Transverse colon (tissue), 4 donors: ENCODE data around the gene PTPRJ.

ENCODE experiments used
- POLR2AphosphoS5 ChIP-seq, 3 donors: sonication (generic); formaldehyde crosslinking; IDR thresholded peaks; one replicate each; pipeline ENCODE4 v1.6.1; 2016; ENCODE audit warnings: antibody characterized with exemption in 3 of 3
- TF ChIP-seq, protein P1 (sequence below), 5 experiments: fragments of 200-600 bp in 3 of 5; fragments of 450-650 bp in 2 of 5; sonication (generic) in 3 of 5; IDR thresholded peaks; 1 replicate in 2 of 5; 2 replicates in 3 of 5; pipeline ENCODE4 v1.5.1; 2016 to 2017; ENCODE audit warnings: antibody characterized with exemption in 5 of 5, inconsistent platforms in 3 of 5, mild to moderate bottlenecking in 2 of 5, moderate library complexity in 1 of 5

DNA sequence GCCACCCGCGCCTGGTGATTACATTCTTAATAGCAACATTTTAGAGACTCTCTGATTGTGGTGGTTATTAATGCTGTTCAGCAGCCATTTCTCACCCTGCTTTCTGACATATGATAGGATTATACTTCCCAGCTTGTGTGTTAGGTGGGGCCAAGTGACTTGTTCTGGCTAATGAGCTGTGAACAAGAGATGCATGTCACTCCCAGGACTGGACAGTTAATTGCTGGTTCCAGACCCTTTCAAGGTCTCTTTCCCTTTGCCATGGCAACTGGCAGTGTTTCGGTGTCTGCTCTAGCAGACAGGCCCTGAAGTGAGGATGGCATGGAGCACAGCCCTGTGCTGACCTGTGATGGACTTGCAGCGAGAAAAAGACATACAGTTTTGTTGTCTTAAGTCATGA is 8.9 kb upstream of the PTPRJ start:
- TF ChIP-seq, protein P1, sequence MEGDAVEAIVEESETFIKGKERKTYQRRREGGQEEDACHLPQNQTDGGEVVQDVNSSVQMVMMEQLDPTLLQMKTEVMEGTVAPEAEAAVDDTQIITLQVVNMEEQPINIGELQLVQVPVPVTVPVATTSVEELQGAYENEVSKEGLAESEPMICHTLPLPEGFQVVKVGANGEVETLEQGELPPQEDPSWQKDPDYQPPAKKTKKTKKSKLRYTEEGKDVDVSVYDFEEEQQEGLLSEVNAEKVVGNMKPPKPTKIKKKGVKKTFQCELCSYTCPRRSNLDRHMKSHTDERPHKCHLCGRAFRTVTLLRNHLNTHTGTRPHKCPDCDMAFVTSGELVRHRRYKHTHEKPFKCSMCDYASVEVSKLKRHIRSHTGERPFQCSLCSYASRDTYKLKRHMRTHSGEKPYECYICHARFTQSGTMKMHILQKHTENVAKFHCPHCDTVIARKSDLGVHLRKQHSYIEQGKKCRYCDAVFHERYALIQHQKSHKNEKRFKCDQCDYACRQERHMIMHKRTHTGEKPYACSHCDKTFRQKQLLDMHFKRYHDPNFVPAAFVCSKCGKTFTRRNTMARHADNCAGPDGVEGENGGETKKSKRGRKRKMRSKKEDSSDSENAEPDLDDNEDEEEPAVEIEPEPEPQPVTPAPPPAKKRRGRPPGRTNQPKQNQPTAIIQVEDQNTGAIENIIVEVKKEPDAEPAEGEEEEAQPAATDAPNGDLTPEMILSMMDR (IDR thresholded peaks at IDR 0.05), result no peak
- no peak for TF ChIP-seq POLR2AphosphoS5 (IDR thresholded peaks at IDR 0.05)
